A204.1 (cell line): ENCODE measurements around the gene GORASP1.

Experiments
- FAIRE-seq: peaks from 2 replicates; lab custom pipeline; 2012; peaks lifted over from hg19 to GRCh38; lab: Jason Lieb, UNC

GORASP1 gene

GRCh38 chr3:39107388-39108199, at the start of gene GORASP1, which contains the start of gene TTC21A:
Gene GORASP1, minus strand, starts transcription at chr3:39107627. Its CDS starts 86 bp downstream, at chr3:39107541.
Gene TTC21A, plus strand, starts transcription at chr3:39107680. Its CDS starts 158 bp downstream, at chr3:39107838.
- FAIRE-seq = no peak

GRCh38 chr3:39156421-39156820, 49.0 kb upstream of the GORASP1 start:
- FAIRE-seq = no peak

- FAIRE-seq = no peak
Observed at GRCh38 chr3:39154280-39155021, 47.0 kb upstream of the GORASP1 start.

- FAIRE-seq = no peak
Observed at GRCh38 chr3:39153977-39154279, 46.5 kb upstream of the GORASP1 start.

GRCh38 chr3:39150803-39151631, 43.6 kb upstream of the GORASP1 start:
- FAIRE-seq = no peak

- no peak for FAIRE-seq
Observed at GRCh38 chr3:39150148-39150802, 42.8 kb upstream of the GORASP1 start.

GRCh38 chr3:39149498-39150147, 42.2 kb upstream of the GORASP1 start:
- no peak for FAIRE-seq

- FAIRE-seq = no peak
Observed at GRCh38 chr3:39149059-39149455, 41.6 kb upstream of the GORASP1 start.

GRCh38 chr3:39148435-39149058, 41.1 kb upstream of the GORASP1 start:
- no peak for FAIRE-seq

GRCh38 chr3:39147711-39148434, 40.4 kb upstream of the GORASP1 start:
- FAIRE-seq = no peak

- FAIRE-seq = no peak
Observed at GRCh38 chr3:39146611-39147591, 39.5 kb upstream of the GORASP1 start.

GRCh38 chr3:39146083-39146501, 38.7 kb upstream of the GORASP1 start:
- no peak for FAIRE-seq

GRCh38 chr3:39144748-39145380, 37.4 kb upstream of the GORASP1 start:
- no peak for FAIRE-seq

GRCh38 chr3:39144095-39144747, 36.8 kb upstream of the GORASP1 start:
- FAIRE-seq = no peak

- FAIRE-seq = no peak
Observed at GRCh38 chr3:39143051-39143885, 35.8 kb upstream of the GORASP1 start.

- FAIRE-seq = no peak
Observed at GRCh38 chr3:39142067-39142466, 34.6 kb upstream of the GORASP1 start.
